HFFc6 (cell line): ENCODE results near the gene VRK1. TPM values are rescaled to one million over a fixed set of nuclear protein-coding genes. Genes with fewer than 3 reads are reported as not detected.

Source experiments
- DNase-seq: peaks from one replicate; pipeline ENCODE4 v3.0.0-alpha.2; 2018
- H3K27ac Mint-ChIP-seq: 2 replicates; pipeline ENCODE4 v1.8.0; 2020; ENCODE audit warnings: mild to moderate bottlenecking, mixed read lengths
- H3K27me3 Mint-ChIP-seq: 2 replicates; pipeline ENCODE4 v1.8.0; 2021; ENCODE audit warnings: mild to moderate bottlenecking, moderate library complexity, mixed read lengths; ENCODE audit not compliant: insufficient read depth
- H3K36me3 Mint-ChIP-seq: 2 replicates; pipeline ENCODE4 v1.8.0; 2021; ENCODE audit warnings: low read depth, mixed read lengths
- H3K4me1 Mint-ChIP-seq: 2 replicates; pipeline ENCODE4 v1.8.0; 2020; ENCODE audit warnings: low read depth, mixed read lengths
- H3K4me3 Mint-ChIP-seq: 2 replicates; pipeline ENCODE4 v1.8.0; 2020; ENCODE audit warnings: mild to moderate bottlenecking, moderate library complexity, mixed read lengths
- H3K9me3 Mint-ChIP-seq: 2 replicates; pipeline ENCODE4 v1.8.0; 2020; ENCODE audit warnings: mild to moderate bottlenecking, mixed read lengths
- CTCF ChIP-seq: fragments of 200-600 bp; sonication (generic); IDR thresholded peaks from 2 replicates; pipeline ENCODE4 v1.5.0; 2021; ENCODE audit warnings: antibody characterized with exemption, mild to moderate bottlenecking
- total RNA-seq, 6 experiments: library from RNA; stranded (reverse); fragmentation: NEBNext Ultra II Directional; extraction: Animal tissue kit (Norgen Biotek cat#: 25700); gene quantifications; 2 replicates in 1 of 6; 3 replicates in 5 of 6; pipeline ENCODE4 v1.2.3, GENCODE V29; 2021

Gene VRK1
- total RNA-seq, 6 experiments from 2014 or later: 10.1 to 19.1 (median 17.5) TPM

GRCh38 chr14:96901227-96901626 is 104.0 kb downstream of the VRK1 start:
- no peak overlapping the region for H3K4me3 Mint-ChIP-seq

GRCh38 chr14:96902004-96902403 is 104.8 kb downstream of the VRK1 start:
- Mint-ChIP-seq H3K4me1 (no peaks in the 10 kb centered on the region), H3K36me3 (no peaks in the 10 kb centered on the region), H3K27ac (no peak overlapping the region), H3K27me3 (no peaks in the 10 kb centered on the region), H3K4me3 (no peak overlapping the region), H3K9me3 (no peaks in the 10 kb centered on the region)
- no peak for TF ChIP-seq CTCF
- no peak for DNase-seq

More at GRCh38 chr14:96901227-96901626, 104.0 kb downstream of the VRK1 start:
- Mint-ChIP-seq H3K9me3 (no peaks in the 10 kb centered on the region), H3K27ac (no peak overlapping the region), H3K36me3 (no peaks in the 10 kb centered on the region), H3K27me3 (no peaks in the 10 kb centered on the region), H3K4me1 (no peaks in the 10 kb centered on the region)
- no peak for DNase-seq
- TF ChIP-seq CTCF: no peak

- H3K27me3 Mint-ChIP-seq: no peaks in the 10 kb centered on the region
- TF ChIP-seq CTCF: no peak
- no peaks in the 10 kb centered on the region for H3K36me3 Mint-ChIP-seq
- H3K4me1 Mint-ChIP-seq: no peaks in the 10 kb centered on the region
- no peak for DNase-seq
- no peak overlapping the region for H3K27ac Mint-ChIP-seq
- H3K9me3 Mint-ChIP-seq: no peaks in the 10 kb centered on the region
- H3K4me3 Mint-ChIP-seq: no peak overlapping the region
Measured at GRCh38 chr14:96903444-96904023, 106.4 kb downstream of the VRK1 start.

GRCh38 chr14:96904201-96904600 is 107.0 kb downstream of the VRK1 start:
- H3K27me3 Mint-ChIP-seq: no peaks in the 10 kb centered on the region
- H3K9me3 Mint-ChIP-seq: peaks cover 3% of the 10 kb centered on the region
- no peak overlapping the region for H3K4me3 Mint-ChIP-seq
- 0 out of 2 replicates have a peak, but pooled peaks cover under 1% of the 10 kb centered on the region for H3K36me3 Mint-ChIP-seq
- TF ChIP-seq CTCF: no peak
- H3K4me1 Mint-ChIP-seq: no peaks in the 10 kb centered on the region
- no peak for DNase-seq
- H3K27ac Mint-ChIP-seq: no peak overlapping the region

GRCh38 chr14:96905065-96905464 is 107.9 kb downstream of the VRK1 start:
- H3K27ac Mint-ChIP-seq: no peak overlapping the region
- H3K27me3 Mint-ChIP-seq: no peaks in the 10 kb centered on the region
- no peak overlapping the region for H3K4me3 Mint-ChIP-seq
- no peaks in the 10 kb centered on the region for H3K4me1 Mint-ChIP-seq
- peaks cover 12% of the 10 kb centered on the region for H3K9me3 Mint-ChIP-seq
- no peak for TF ChIP-seq CTCF
- no peak for DNase-seq
- peaks cover 9% of the 10 kb centered on the region; the same call in 1 of the 2 replicates for H3K36me3 Mint-ChIP-seq
